ENCODE data around the gene FAM174B.

FAM174B gene

DNA sequence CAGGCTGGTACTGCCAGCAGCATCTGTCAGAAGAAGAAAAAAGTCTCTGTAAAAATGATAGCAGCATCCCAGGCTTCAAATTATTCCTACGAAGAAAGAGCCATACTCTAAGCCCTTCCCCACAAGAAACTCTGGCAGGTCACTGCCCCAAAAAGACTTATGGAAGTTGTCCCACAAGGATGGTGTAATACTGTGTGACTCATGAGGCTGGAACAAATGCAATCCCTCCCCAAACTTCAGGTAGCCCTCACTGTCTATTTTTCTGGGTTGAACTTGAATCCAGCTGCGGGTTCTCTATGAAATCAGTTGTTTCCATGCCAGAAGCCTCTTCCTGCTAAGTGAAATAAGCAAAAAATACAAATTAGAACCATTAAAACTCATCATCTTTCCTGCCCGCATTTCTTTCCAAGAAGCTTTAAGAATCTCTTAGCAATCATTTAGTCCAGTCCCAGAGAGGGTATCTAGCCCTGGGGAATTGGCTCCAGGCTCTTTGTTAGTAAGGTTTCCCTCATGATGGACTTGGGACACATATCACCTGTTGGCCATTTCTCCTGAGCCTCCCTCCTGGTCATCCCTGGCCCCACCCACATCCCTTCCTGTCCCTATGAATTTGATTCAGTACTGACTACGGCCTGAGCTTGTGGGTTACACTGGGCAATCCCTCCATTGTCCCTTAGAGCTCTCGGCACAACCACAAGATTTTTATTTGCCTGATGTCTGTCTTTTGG, 51.7 kb downstream of the FAM174B start:
- no peak overlapping the region for H3K27ac ChIP-seq (replicated peaks)
- H3K27me3 ChIP-seq (ENCODE audit: insufficient read depth, poor library complexity, severe bottlenecking), result peaks cover 2% of the 10 kb centered on the region
- no peak for DNase-seq (ENCODE audit: low read depth in 1 of 2, low spot score in 1 of 2)
- TF ChIP-seq GABPA (IDR thresholded peaks at IDR 0.05; ENCODE audit: low read depth) (no peak), POLR2AphosphoS5 (IDR thresholded peaks at IDR 0.05; ENCODE audit: low read depth) (no peak), SPI1 (IDR thresholded peaks at IDR 0.05; ENCODE audit: borderline replicate concordance, low read depth) (no peak)
- TF ChIP-seq, protein P1, sequence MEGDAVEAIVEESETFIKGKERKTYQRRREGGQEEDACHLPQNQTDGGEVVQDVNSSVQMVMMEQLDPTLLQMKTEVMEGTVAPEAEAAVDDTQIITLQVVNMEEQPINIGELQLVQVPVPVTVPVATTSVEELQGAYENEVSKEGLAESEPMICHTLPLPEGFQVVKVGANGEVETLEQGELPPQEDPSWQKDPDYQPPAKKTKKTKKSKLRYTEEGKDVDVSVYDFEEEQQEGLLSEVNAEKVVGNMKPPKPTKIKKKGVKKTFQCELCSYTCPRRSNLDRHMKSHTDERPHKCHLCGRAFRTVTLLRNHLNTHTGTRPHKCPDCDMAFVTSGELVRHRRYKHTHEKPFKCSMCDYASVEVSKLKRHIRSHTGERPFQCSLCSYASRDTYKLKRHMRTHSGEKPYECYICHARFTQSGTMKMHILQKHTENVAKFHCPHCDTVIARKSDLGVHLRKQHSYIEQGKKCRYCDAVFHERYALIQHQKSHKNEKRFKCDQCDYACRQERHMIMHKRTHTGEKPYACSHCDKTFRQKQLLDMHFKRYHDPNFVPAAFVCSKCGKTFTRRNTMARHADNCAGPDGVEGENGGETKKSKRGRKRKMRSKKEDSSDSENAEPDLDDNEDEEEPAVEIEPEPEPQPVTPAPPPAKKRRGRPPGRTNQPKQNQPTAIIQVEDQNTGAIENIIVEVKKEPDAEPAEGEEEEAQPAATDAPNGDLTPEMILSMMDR (IDR thresholded peaks at IDR 0.05; ENCODE audit: insufficient read depth, low read length), result no peak
- TF ChIP-seq, protein P2, sequence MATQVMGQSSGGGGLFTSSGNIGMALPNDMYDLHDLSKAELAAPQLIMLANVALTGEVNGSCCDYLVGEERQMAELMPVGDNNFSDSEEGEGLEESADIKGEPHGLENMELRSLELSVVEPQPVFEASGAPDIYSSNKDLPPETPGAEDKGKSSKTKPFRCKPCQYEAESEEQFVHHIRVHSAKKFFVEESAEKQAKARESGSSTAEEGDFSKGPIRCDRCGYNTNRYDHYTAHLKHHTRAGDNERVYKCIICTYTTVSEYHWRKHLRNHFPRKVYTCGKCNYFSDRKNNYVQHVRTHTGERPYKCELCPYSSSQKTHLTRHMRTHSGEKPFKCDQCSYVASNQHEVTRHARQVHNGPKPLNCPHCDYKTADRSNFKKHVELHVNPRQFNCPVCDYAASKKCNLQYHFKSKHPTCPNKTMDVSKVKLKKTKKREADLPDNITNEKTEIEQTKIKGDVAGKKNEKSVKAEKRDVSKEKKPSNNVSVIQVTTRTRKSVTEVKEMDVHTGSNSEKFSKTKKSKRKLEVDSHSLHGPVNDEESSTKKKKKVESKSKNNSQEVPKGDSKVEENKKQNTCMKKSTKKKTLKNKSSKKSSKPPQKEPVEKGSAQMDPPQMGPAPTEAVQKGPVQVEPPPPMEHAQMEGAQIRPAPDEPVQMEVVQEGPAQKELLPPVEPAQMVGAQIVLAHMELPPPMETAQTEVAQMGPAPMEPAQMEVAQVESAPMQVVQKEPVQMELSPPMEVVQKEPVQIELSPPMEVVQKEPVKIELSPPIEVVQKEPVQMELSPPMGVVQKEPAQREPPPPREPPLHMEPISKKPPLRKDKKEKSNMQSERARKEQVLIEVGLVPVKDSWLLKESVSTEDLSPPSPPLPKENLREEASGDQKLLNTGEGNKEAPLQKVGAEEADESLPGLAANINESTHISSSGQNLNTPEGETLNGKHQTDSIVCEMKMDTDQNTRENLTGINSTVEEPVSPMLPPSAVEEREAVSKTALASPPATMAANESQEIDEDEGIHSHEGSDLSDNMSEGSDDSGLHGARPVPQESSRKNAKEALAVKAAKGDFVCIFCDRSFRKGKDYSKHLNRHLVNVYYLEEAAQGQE (IDR thresholded peaks at IDR 0.05; ENCODE audit: insufficient replicate concordance, low read depth), result no peak
- no peak overlapping the region for H3K4me3 ChIP-seq (replicated peaks; ENCODE audit: insufficient read depth, low read length)

DNA sequence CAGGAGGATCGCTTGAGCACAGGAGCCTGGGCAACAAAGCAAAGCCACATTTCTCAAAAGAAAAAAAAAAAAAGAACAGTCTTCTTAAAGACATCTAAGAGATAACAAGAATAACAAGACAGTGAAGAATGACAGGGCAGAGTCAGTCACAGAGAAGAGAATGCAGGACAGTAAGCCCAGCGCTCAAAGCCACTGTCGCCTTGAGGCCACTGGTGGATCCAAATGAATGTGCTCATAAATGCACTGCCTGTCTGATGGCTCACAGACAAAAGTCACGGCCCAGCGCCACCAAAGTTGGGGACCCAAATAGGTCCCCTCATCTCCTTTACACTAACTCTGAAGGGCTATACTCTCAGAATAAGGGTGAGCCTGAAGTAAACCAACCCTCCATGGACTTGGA, 52.3 kb downstream of the FAM174B start:
- TF ChIP-seq SPI1 (IDR thresholded peaks at IDR 0.05; ENCODE audit: borderline replicate concordance, low read depth), result no peak
- TF ChIP-seq, protein P1 (IDR thresholded peaks at IDR 0.05; ENCODE audit: insufficient read depth, low read length), result no peak
- no peak for TF ChIP-seq POLR2AphosphoS5 (IDR thresholded peaks at IDR 0.05; ENCODE audit: low read depth)
- no peak for TF ChIP-seq GABPA (IDR thresholded peaks at IDR 0.05; ENCODE audit: low read depth)
- TF ChIP-seq, protein P2 (IDR thresholded peaks at IDR 0.05; ENCODE audit: insufficient replicate concordance, low read depth), result no peak
- no peak for DNase-seq (ENCODE audit: low read depth in 1 of 2, low spot score in 1 of 2)
- Histone ChIP-seq H3K4me3 (replicated peaks; ENCODE audit: insufficient read depth, low read length) (no peak overlapping the region), H3K27me3 (ENCODE audit: insufficient read depth, poor library complexity, severe bottlenecking) (peaks cover 2% of the 10 kb centered on the region), H3K27ac (replicated peaks) (no peak overlapping the region)

DNA sequence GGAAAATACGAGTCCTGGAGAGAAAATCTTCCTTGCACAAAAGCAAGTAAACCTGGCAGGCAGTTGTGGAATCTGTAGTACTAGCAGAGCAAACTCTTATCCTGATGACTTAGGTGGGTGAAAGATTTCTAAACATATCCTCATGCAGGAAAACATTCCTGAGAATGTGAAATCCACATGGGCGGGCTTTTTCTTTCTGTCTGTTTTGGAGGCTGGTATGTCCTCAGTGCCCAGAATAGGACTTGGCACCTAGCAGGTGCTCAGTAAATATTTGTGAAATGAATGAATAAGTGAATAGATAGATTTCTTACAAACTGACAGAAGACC, 53.3 kb downstream of the FAM174B start:
- TF ChIP-seq, protein P1 (IDR thresholded peaks at IDR 0.05; ENCODE audit: insufficient read depth, low read length), result no peak
- TF ChIP-seq GABPA (IDR thresholded peaks at IDR 0.05; ENCODE audit: low read depth) (no peak), POLR2AphosphoS5 (IDR thresholded peaks at IDR 0.05; ENCODE audit: low read depth) (no peak), SPI1 (IDR thresholded peaks at IDR 0.05; ENCODE audit: borderline replicate concordance, low read depth) (no peak)
- TF ChIP-seq, protein P2 (IDR thresholded peaks at IDR 0.05; ENCODE audit: insufficient replicate concordance, low read depth), result no peak
- H3K27ac ChIP-seq (replicated peaks), result no peak overlapping the region
- DNase-seq (ENCODE audit: low read depth in 1 of 2, low spot score in 1 of 2), result no peak
- peaks cover 2% of the 10 kb centered on the region for H3K27me3 ChIP-seq (ENCODE audit: insufficient read depth, poor library complexity, severe bottlenecking)
- H3K4me3 ChIP-seq (replicated peaks; ENCODE audit: insufficient read depth, low read length), result no peak overlapping the region

Measured in HL-60 (cell line).